ENCODE measurements around the gene ZNF483.
"Not testable (repeated sequence)": the region's sequence is repeated elsewhere in the genome, so short reads cannot be mapped to it uniquely, and the experiment has no call there.

Gene ZNF483

GRCh38 chr9:111610149-111610548 lies 85.2 kb downstream of the ZNF483 start:
- no peak for DNase-seq (ENCODE audit: low read depth)

GRCh38 chr9:111610845-111611244 lies 85.9 kb downstream of the ZNF483 start:
- DNase-seq (ENCODE audit: low read depth), result no peak

- no peak for DNase-seq (ENCODE audit: low read depth)
Observed at GRCh38 chr9:111613436-111614040, 88.6 kb downstream of the ZNF483 start.

GRCh38 chr9:111615928-111616327 lies 90.9 kb downstream of the ZNF483 start:
- DNase-seq (ENCODE audit: low read depth), result no peak

GRCh38 chr9:111617349-111617748 lies 92.4 kb downstream of the ZNF483 start:
- not testable (repeated sequence) for DNase-seq (ENCODE audit: low read depth)

- no peak for DNase-seq (ENCODE audit: low read depth)
Observed at GRCh38 chr9:111621895-111622480, 97.0 kb downstream of the ZNF483 start.

GRCh38 chr9:111622626-111623025 lies 97.6 kb downstream of the ZNF483 start:
- DNase-seq (ENCODE audit: low read depth), result no peak
